CD4-positive, CD25-positive, alpha-beta regulatory T cell (primary cell): ENCODE results near the gene EXOSC2. TPM values are rescaled to one million over a fixed set of nuclear protein-coding genes. Genes with fewer than 3 reads are reported as not detected.

Experiments
- ATAC-seq, 2 donors: fragments of 150-1000 bp; cut with Tn5 transposase; one replicate each; pipeline ENCODE4 v1.10.0; 2021; ENCODE audit warnings: low read depth in 2 of 2, moderate number of reproducible peaks in 2 of 2, moderate library complexity in 1 of 2
- DNase-seq, 3 donors: peaks; one replicate each; pipeline versions ENCODE4 v3.0.0 to v3.0.0-alpha.2; 2012 to 2022; ENCODE audit warnings: mixed read lengths in 1 of 3
- H3K27ac ChIP-seq: one replicate; pipeline ENCODE4 v1.7.0; 2013; ENCODE audit warnings: mild to moderate bottlenecking, low read length; ENCODE audit not compliant: insufficient read depth, poor library complexity, severe bottlenecking
- H3K27me3 ChIP-seq: one replicate; pipeline ENCODE4 v1.7.0; 2013; ENCODE audit warnings: low read length; ENCODE audit not compliant: control insufficient read depth, insufficient read depth
- H3K36me3 ChIP-seq: one replicate; pipeline ENCODE4 v1.7.0; 2013; ENCODE audit warnings: mild to moderate bottlenecking, low read length, moderate library complexity; ENCODE audit not compliant: control insufficient read depth, insufficient read depth
- H3K4me1 ChIP-seq: 2 replicates; pipeline ENCODE4 v1.7.0; 2013; ENCODE audit warnings: mild to moderate bottlenecking, low read length; ENCODE audit not compliant: insufficient read depth, control insufficient read depth, poor library complexity, severe bottlenecking
- H3K4me3 ChIP-seq: one replicate; pipeline ENCODE4 v1.7.0; 2013; ENCODE audit warnings: low read depth, mild to moderate bottlenecking, low read length, moderate library complexity
- H3K9me3 ChIP-seq, 2 experiments: 1 replicate in 1 of 2; 2 replicates in 1 of 2; pipeline ENCODE4 v1.7.0; 2013; ENCODE audit warnings: low read length in 2 of 2, mild to moderate bottlenecking in 1 of 2, moderate library complexity in 1 of 2; ENCODE audit not compliant: control insufficient read depth in 2 of 2
- H3K27ac Mint-ChIP-seq, 3 donors: one replicate each; pipeline ENCODE4 v1.8.0; 2020 to 2022; ENCODE audit warnings: mild to moderate bottlenecking in 3 of 3, mixed read lengths in 3 of 3, moderate library complexity in 2 of 3
- H3K27me3 Mint-ChIP-seq: one replicate; pipeline ENCODE4 v1.8.0; 2022; ENCODE audit warnings: mild to moderate bottlenecking, mixed read lengths
- H3K36me3 Mint-ChIP-seq: one replicate; pipeline ENCODE4 v1.8.0; 2020; ENCODE audit warnings: mixed read lengths
- H3K4me1 Mint-ChIP-seq, 4 donors: one replicate each; pipeline ENCODE4 v1.8.0; 2020 to 2022; ENCODE audit warnings: mixed read lengths in 4 of 4, mild to moderate bottlenecking in 1 of 4
- H3K4me3 Mint-ChIP-seq, 4 donors: one replicate each; pipeline ENCODE4 v1.8.0; 2020 to 2022; ENCODE audit warnings: mild to moderate bottlenecking in 4 of 4, mixed read lengths in 4 of 4, moderate library complexity in 3 of 4
- H3K9me3 Mint-ChIP-seq, 7 donors: one replicate each; pipeline ENCODE4 v1.8.0; 2020 to 2022; ENCODE audit warnings: mixed read lengths in 7 of 7, mild to moderate bottlenecking in 3 of 7, moderate library complexity in 2 of 7
- polyA plus RNA-seq, 4 donors: library from polyadenylated mRNA; unstranded; fragments of 300-500 nt; fragmentation: Illumina TruSeq; gene quantifications; one replicate each; pipeline ENCODE4 v1.2.3, GENCODE V29; 2021
- total RNA-seq: library from RNA; stranded (reverse); gene quantifications from one replicate; pipeline ENCODE4 v1.2.3, GENCODE V29; 2022

EXOSC2 gene
- total and polyA plus RNA-seq, 5 donors from 2014 or later, result 24.1 to 47.1 (median 28.6) TPM

DNA sequence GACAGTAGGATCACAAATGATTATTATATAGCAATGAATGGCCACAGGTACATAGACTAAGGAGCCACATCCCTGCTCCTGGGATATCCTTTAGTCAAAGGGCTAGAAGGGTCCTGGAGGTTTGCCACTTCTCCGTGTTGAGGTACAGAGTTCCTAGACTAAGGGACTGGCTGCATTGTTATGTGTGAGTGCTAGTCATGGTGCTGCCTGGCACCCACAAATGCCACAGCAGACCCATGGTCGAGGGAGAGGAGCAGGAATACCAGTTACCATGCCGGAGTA, 47.4 kb downstream of the EXOSC2 start:
- Mint-ChIP-seq H3K27ac (no peak overlapping the region), H3K4me3 (no peak overlapping the region), H3K36me3 (peaks cover 14% of the 10 kb centered on the region), H3K9me3 (no peaks in the 10 kb centered on the region), H3K27me3 (no peaks in the 10 kb centered on the region), H3K4me1 (peaks cover 0 to 18% (median 5%) of the 10 kb centered on the region in 4 donors)
- no peaks in the 10 kb centered on the region for H3K9me3 ChIP-seq
- no peaks in the 10 kb centered on the region for H3K27me3 ChIP-seq
- no peak for ATAC-seq
- no peak overlapping the region for H3K4me3 ChIP-seq
- no peaks in the 10 kb centered on the region for H3K4me1 ChIP-seq
- no peak overlapping the region for H3K27ac ChIP-seq
- no peak for DNase-seq
- no peaks in the 10 kb centered on the region for H3K36me3 ChIP-seq

DNA sequence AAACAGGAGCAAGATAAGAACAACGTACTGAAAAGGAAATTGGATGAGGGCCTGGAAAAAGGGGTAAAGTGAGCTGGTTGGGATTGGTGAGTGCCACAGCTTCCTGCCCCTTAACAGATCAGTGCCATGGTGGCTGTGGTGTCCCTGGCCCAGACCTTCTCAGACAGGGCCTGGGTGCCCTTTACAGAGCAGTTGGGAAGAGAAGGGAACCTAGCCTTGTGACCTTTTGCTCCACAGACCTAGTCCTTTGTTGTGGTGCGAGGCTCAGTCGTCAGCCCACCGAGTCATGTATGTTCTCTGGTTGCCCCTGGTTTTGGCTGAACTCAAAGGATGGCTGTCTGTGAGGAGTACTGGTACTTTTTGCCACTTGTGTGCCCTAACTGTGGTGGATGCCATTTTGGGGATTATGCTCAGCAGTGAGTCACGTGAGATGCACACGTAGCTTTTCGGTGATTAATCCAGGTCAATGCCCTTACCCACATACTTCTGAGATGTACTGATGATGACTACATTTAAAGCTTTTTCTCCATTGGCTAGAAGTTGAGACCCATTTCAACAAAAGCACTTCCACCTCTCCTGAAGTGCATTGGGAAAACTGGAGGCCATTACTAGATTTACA, 48.4 kb downstream of the EXOSC2 start:
- Mint-ChIP-seq H3K36me3 (peaks cover 17% of the 10 kb centered on the region), H3K27me3 (no peaks in the 10 kb centered on the region), H3K9me3 (peaks cover 0 to 2% (median 0%) of the 10 kb centered on the region in 7 donors), H3K4me1 (peaks cover 0 to 14% (median 7%) of the 10 kb centered on the region in 4 donors), H3K4me3 (no peak overlapping the region), H3K27ac (no peak overlapping the region)
- H3K36me3 ChIP-seq, result no peaks in the 10 kb centered on the region
- ATAC-seq (no peak), DNase-seq (no peak)
- no peak overlapping the region for H3K4me3 ChIP-seq
- no peak overlapping the region for H3K27ac ChIP-seq
- no peaks in the 10 kb centered on the region for H3K4me1 ChIP-seq
- no peaks in the 10 kb centered on the region for H3K9me3 ChIP-seq
- H3K27me3 ChIP-seq, result no peaks in the 10 kb centered on the region

DNA sequence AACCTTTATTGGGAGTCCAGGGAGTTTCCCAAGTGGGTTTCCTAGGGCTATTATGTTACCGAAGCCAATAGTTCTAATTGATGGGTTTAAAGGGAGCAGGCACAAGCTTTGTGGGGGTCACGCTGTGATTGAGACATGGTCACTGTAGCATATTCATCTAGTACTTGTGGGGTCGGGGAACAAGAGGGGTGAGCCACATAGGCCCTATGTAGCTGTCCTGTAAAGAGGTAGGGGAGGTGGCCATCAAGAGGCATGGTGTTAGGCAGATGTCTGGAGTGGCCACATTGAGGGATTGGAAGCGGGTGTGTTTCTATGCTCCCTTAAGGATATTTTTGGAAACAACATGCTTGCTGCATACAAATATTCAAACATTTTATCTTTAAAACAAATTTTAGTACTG, 50.1 kb downstream of the EXOSC2 start:
- DNase-seq (no peak), ATAC-seq (no peak)
- H3K27ac ChIP-seq, result no peak overlapping the region
- no peaks in the 10 kb centered on the region for H3K4me1 ChIP-seq
- Mint-ChIP-seq H3K9me3 (peaks cover 0 to 2% (median 0%) of the 10 kb centered on the region in 7 donors), H3K4me3 (no peak overlapping the region), H3K27me3 (no peaks in the 10 kb centered on the region), H3K4me1 (peaks cover 0 to 14% (median 5%) of the 10 kb centered on the region in 4 donors), H3K36me3 (peaks cover 17% of the 10 kb centered on the region), H3K27ac (no peak overlapping the region)
- H3K4me3 ChIP-seq, result no peak overlapping the region
- H3K9me3 ChIP-seq, result no peaks in the 10 kb centered on the region
- no peaks in the 10 kb centered on the region for H3K27me3 ChIP-seq
- no peaks in the 10 kb centered on the region for H3K36me3 ChIP-seq

DNA sequence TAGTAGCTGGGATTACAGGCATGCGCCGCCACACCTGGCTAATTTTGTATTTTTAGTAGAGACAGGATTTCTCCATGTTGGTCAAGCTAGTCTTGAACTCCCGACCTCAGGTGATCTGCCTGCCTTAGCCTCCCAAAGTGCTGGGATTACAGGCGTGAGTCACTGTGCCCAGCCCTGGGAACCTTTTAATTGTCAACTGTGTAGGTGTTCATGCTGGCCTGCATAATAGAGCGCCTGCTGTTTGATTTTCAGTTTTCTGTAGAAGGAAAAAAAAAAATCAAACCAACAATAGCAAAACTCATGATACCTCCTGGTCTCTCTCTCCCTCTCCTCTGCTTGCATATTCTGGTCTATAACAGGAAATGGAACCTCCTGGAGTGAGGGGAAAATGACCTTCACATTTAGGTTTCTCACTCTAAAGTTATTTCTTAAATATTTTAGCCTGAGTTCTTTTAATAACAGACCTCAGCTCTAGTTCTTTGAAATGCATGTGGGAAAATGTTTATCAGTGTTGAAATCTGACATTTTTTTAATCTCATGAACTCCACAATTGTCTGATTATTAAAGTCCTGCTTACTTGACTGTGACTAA, 51.7 kb downstream of the EXOSC2 start:
- Mint-ChIP-seq H3K36me3 (peaks cover 12% of the 10 kb centered on the region), H3K9me3 (peaks cover 0 to 2% (median 0%) of the 10 kb centered on the region in 7 donors), H3K4me3 (no peak overlapping the region), H3K27ac (no peak overlapping the region), H3K4me1 (peaks cover 0 to 14% (median 5%) of the 10 kb centered on the region in 4 donors), H3K27me3 (no peaks in the 10 kb centered on the region)
- no peaks in the 10 kb centered on the region for H3K27me3 ChIP-seq
- no peaks in the 10 kb centered on the region for H3K36me3 ChIP-seq
- H3K27ac ChIP-seq, result no peak overlapping the region
- H3K4me1 ChIP-seq, result no peaks in the 10 kb centered on the region
- no peak for ATAC-seq
- DNase-seq, result no peak
- no peaks in the 10 kb centered on the region for H3K9me3 ChIP-seq
- no peak overlapping the region for H3K4me3 ChIP-seq

DNA sequence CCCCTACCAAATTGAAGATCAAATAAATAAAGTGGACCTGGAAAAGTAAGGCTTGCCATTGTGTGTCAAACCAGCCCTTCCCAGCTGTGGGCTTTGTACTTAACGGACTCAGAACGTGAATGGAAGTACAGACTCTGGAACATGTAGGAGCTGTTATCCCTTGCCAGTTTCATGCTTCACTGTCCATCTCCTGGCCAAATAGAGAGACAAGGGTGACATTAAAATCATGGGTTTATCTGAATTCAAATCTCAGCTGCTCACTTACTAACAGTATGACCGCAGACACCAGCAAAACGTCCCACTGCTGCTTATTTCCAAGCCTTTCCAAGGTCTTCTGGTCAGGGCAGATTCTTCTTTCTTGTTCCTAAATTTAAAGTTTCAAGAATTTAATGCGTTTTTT, 52.2 kb downstream of the EXOSC2 start:
- Histone ChIP-seq H3K27ac (no peak overlapping the region), H3K9me3 (no peaks in the 10 kb centered on the region), H3K4me3 (no peak overlapping the region), H3K4me1 (no peaks in the 10 kb centered on the region), H3K36me3 (no peaks in the 10 kb centered on the region), H3K27me3 (no peaks in the 10 kb centered on the region)
- DNase-seq (no peak), ATAC-seq (no peak)
- H3K36me3 Mint-ChIP-seq, result peaks cover 7% of the 10 kb centered on the region
- H3K9me3 Mint-ChIP-seq, result peaks cover 0 to 2% (median 0%) of the 10 kb centered on the region in 7 donors
- H3K27me3 Mint-ChIP-seq, result no peaks in the 10 kb centered on the region
- H3K4me1 Mint-ChIP-seq, result peaks cover 0 to 14% (median 5%) of the 10 kb centered on the region in 4 donors
- no peak overlapping the region for H3K4me3 Mint-ChIP-seq
- H3K27ac Mint-ChIP-seq, result no peak overlapping the region

DNA sequence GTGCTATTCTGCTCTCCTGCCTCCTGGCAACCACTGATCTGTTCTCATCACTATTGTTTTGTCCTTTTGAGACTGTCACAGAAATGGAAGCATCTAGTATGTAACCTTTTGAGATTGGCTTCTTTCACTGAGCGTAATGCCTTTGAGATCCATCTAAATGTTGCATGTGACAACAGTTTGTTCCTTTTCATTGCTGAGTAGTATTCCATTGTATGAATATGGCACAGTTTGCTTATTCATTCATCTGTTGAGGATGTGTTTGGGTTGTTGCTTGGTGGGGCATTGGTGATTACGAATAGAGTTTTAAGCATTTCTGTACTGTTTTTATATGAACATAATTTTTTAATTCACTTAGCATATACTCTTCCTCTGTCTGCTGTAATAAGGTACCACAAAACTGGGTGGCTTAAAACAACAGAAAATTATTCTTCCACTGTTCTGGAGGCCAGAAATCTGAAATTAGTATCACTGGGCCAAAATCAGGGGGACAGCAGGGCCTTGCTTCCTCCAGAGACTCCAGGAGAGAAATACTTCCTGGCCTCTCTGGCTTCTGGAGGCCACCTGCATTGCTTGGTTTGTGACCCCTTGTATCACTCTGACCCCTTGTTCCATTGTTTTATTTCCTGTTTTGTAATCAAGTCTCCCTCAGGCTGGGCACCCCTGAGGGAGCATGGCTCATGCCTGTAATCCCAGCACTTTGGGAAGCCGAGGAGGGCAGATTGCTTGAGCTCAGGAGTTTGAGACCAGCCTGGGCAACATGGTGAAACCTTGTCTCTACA, 53.0 kb downstream of the EXOSC2 start:
- Mint-ChIP-seq H3K9me3 (peaks cover 0 to 2% (median 0%) of the 10 kb centered on the region in 7 donors), H3K27me3 (no peaks in the 10 kb centered on the region), H3K4me1 (peaks cover 0 to 14% (median 5%) of the 10 kb centered on the region in 4 donors), H3K4me3 (no peak overlapping the region), H3K36me3 (peaks cover 4% of the 10 kb centered on the region), H3K27ac (no peak overlapping the region)
- DNase-seq (no peak), ATAC-seq (no peak)
- H3K27ac ChIP-seq, result no peak overlapping the region
- no peaks in the 10 kb centered on the region for H3K36me3 ChIP-seq
- no peak overlapping the region for H3K4me3 ChIP-seq
- no peaks in the 10 kb centered on the region for H3K9me3 ChIP-seq
- no peaks in the 10 kb centered on the region for H3K4me1 ChIP-seq
- H3K27me3 ChIP-seq, result no peaks in the 10 kb centered on the region

DNA sequence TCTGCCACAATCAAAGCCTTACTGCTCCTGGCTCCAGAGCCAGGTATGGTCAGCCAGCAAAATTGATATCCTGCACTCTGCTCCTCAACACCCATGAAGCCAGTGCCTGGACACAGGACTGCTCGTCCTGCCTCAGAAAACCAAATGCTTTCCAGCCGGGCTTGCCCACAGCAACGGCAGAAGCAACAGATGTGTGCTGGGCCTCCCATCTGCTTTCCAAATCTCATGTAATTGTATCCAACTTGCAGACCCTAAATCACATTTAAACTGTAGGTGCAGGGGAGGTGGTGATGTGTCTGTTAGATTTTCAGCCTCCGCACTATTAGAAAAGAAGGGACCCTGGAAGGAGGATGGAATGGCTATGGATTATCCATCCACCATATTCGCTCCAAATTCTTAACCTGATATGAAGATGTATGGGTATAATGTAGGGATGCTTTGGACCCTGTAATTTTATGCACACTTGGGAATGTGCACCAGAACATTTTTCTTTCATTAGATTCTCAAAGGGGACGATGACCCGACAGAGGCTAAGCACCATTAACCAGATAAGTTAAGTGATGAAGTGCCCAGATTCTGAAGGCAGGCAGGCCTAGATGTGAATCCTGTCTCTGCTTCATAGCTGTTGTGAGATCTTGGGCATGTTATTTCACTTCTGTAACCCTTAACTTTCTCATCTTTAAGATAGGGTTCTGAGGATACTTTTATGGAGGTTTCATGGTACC, 58.2 kb downstream of the EXOSC2 start:
- Mint-ChIP-seq H3K9me3 (no peaks in the 10 kb centered on the region), H3K4me1 (peaks cover 0 to 11% (median 5%) of the 10 kb centered on the region in 4 donors), H3K27me3 (no peaks in the 10 kb centered on the region), H3K36me3 (no peaks in the 10 kb centered on the region), H3K27ac (no peak overlapping the region), H3K4me3 (no peak overlapping the region)
- DNase-seq, result no peak
- Histone ChIP-seq H3K27me3 (no peaks in the 10 kb centered on the region), H3K27ac (no peak overlapping the region), H3K4me3 (no peak overlapping the region), H3K9me3 (no peaks in the 10 kb centered on the region), H3K36me3 (no peaks in the 10 kb centered on the region), H3K4me1 (no peaks in the 10 kb centered on the region)
- ATAC-seq, result no peak
